Measurements from ENCODE around the gene MIAT.

MIAT gene

DNA sequence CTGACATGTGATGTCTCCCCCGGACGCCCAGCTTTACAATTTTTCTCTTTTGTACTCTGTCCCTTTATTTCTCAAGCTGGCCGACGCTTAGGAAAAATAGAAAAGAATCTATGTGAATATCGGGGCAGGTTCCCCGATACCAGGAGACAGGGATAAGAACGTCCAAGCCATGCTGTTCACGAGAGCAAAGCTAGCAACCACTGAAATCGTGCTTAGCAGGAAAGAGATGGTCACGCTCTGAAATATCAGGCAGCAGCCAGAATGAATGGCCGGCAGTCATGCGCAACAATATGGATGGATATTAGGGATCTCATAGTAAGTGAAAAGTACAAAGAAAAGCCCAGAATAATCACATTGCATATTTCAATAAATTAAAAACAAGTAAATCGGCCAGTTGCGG lies 43.1 kb upstream of the MIAT start:
- H3K4me3 ChIP-seq (ENCODE audit: low read length), result no peak overlapping the region
- no peak for DNase-seq (ENCODE audit: low read depth)
- TF ChIP-seq, protein P1, sequence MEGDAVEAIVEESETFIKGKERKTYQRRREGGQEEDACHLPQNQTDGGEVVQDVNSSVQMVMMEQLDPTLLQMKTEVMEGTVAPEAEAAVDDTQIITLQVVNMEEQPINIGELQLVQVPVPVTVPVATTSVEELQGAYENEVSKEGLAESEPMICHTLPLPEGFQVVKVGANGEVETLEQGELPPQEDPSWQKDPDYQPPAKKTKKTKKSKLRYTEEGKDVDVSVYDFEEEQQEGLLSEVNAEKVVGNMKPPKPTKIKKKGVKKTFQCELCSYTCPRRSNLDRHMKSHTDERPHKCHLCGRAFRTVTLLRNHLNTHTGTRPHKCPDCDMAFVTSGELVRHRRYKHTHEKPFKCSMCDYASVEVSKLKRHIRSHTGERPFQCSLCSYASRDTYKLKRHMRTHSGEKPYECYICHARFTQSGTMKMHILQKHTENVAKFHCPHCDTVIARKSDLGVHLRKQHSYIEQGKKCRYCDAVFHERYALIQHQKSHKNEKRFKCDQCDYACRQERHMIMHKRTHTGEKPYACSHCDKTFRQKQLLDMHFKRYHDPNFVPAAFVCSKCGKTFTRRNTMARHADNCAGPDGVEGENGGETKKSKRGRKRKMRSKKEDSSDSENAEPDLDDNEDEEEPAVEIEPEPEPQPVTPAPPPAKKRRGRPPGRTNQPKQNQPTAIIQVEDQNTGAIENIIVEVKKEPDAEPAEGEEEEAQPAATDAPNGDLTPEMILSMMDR (conservative IDR thresholded peaks at IDR 0.05; ENCODE audit: low read length), result no peak

DNA sequence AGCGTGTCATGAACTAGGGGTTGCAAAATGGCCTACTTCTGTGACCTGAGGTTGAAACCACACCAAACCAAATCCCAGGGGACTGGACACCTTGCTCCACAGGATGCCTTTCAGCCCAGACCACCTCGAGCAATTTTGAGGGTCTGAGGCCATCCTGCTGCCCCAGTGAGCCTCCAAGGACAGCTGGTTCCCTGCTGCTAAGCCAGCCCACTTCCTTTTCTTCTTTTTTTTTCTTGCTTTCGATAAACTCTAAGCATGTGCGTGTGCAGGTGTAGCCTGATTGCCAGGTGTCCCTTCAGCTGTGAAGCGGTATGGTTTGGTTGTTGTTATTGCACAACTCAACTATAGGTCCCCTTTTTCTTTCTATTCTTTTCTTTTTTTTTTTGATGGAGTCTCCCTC lies 42.2 kb upstream of the MIAT start:
- H3K4me3 ChIP-seq (ENCODE audit: low read length), result no peak overlapping the region
- TF ChIP-seq, protein P1 (conservative IDR thresholded peaks at IDR 0.05; ENCODE audit: low read length), result no peak
- DNase-seq (ENCODE audit: low read depth), result no peak

DNA sequence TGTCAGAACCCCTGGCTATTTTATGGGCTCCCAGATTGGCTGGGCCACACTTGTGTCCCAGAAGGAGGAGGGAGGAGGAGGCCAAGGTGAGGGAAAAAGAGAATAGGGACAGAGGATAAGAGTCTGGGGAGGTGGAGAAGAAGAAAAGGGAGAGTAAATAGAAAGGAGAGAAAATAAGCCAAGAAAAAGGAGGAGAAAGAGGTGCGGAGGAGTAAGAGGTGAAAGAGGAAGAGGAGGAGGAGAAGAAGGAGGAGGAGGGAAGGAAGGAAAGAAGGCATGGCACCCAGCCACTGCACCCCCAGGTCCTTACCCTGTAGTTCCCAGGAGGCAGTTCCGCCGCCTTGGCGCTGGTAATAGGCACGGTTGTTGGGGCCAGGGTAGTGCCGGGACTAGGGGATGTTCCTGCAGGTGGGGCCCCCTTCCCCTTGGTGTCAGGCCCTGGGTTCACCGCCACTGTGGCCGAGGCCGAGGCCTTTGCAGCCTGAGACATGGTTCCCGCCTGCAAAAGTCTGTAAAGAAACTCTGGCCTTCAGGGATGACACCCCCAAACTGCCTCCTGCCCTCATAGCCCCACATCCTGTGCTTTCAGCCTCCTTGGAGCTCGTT lies 41.5 kb upstream of the MIAT start:
- H3K4me3 ChIP-seq (ENCODE audit: low read length), result no peak overlapping the region
- DNase-seq (ENCODE audit: low read depth), result no peak
- TF ChIP-seq, protein P1 (conservative IDR thresholded peaks at IDR 0.05; ENCODE audit: low read length), result no peak

DNA sequence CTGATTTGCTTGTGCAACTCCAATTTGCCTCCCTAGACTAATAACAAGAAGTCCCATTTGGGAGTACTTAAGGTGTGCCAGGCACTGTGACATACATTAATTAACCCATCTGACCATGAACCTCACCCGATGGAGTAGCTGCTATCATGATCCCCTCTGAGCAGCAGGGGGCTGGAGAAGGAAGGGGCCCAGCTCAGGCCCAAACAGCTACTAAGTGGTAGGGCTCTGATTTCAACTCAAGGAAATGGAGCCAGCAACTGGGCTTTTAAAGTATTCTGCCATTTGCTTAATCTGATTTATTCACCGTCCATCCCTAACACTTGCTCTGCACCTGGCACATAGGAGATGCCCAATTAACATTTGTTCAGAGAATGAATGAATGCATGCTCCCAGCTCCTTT lies 40.7 kb upstream of the MIAT start:
- DNase-seq (ENCODE audit: low read depth), result no peak
- TF ChIP-seq, protein P1 (conservative IDR thresholded peaks at IDR 0.05; ENCODE audit: low read length), result no peak
- no peak overlapping the region for H3K4me3 ChIP-seq (ENCODE audit: low read length)

DNA sequence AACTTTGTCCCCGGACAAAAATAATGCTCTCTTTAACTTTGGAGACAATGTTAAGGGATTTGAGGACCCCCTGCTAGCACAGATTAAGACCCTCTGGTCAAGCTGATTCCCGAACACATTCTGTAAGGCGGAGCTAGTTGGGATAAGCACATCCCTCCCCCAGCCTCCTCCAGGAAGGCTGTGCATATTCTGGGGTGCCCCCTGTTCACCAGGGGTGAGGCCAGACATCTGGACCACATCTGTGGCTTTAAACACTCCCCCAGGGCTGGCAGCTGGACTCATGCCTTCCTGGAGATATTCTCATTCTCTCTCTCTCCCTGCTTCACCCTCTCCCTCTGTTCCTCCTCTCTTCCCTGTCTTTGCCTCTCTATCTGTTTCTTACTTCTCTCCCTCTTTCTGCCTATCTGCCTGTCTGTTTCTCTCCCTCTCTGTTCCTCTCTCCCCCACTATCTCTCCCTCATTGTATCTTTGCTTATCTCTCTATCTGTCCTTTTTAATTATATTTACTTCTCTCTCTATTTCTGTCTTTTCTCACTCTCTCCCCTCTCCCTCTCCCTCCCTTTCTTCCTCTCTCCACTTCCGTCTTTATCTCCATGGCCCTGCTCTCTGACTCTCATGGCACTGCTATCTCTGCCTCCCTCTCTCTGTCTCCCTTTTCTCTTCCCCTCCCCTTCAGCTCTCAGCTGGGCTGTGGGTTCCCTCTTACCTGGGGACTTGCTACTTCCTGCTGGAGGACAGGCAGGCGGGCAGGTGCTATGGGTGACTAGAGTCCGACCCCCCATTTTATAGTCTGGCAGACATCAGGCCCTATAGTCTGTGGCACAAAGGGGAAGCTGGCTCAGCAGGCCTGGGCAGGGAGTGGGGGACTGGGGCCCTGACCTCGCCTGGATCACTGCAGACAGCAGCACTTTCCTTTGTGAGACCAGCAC lies 39.9 kb upstream of the MIAT start, which contains the start of gene CRYBB1:
Gene CRYBB1, minus strand, starts transcription at position 757 of the 929 bp plus-strand sequence. CDS start 1,708 bp downstream, outside the sequence.
- peak; percentile 67 for DNase-seq (ENCODE audit: low read depth)
- TF ChIP-seq, protein P1 (conservative IDR thresholded peaks at IDR 0.05; ENCODE audit: low read length), result no peak
- H3K4me3 ChIP-seq (ENCODE audit: low read length), result no peak within 1 kb of the TSS

DNA sequence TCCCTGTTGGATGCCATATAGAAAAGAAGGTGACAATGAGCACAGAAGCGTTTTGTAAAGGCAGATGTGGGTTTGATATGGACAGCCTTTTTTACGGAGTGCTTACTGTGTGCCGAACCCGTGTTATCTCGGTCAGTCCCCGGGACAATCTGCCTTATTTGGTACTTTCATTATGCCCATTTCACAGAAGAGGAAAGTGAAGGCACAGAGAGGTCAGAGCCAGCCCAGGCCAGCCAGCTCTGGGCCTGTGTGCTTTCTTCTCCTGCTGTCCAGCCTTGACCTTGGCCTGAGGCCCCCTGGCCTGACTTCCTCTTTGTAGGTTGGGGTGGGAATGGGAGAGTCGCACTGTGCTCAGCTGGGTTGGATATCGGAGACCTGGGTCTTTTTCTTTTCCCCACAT lies 38.9 kb upstream of the MIAT start:
- H3K4me3 ChIP-seq (ENCODE audit: low read length), result no peak overlapping the region
- no peak for DNase-seq (ENCODE audit: low read depth)
- TF ChIP-seq, protein P1 (conservative IDR thresholded peaks at IDR 0.05; ENCODE audit: low read length), result no peak

All from AG10803 (cell line).